Activated CD4-positive, alpha-beta T cell treated with anti-CD3 and anti-CD28 coated beads, Interleukin-2, amount 10 ng/mL, durations not matched to agents 24 days and 14 days (primary cell): ENCODE data around the gene KIFAP3. TPM values are rescaled to one million over a fixed set of nuclear protein-coding genes. Genes with fewer than 3 reads are reported as not detected.
"Not testable (repeated sequence)": the region's sequence is repeated elsewhere in the genome, so short reads cannot be mapped to it uniquely, and the experiment has no call there.

Source experiments
- DNase-seq: peaks from one replicate; pipeline ENCODE4 v3.0.0; 2022
- H3K27ac Mint-ChIP-seq: one replicate; pipeline ENCODE4 v1.8.0; 2022; ENCODE audit warnings: mild to moderate bottlenecking, mixed read lengths
- H3K27me3 Mint-ChIP-seq: one replicate; pipeline ENCODE4 v1.8.0; 2022; ENCODE audit warnings: mixed read lengths
- H3K36me3 Mint-ChIP-seq: one replicate; pipeline ENCODE4 v1.8.0; 2022; ENCODE audit warnings: low read depth, mild to moderate bottlenecking, mixed read lengths
- H3K4me1 Mint-ChIP-seq: one replicate; pipeline ENCODE4 v1.8.0; 2021; ENCODE audit warnings: mixed read lengths
- H3K4me3 Mint-ChIP-seq: one replicate; pipeline ENCODE4 v1.8.0; 2022; ENCODE audit warnings: mild to moderate bottlenecking, moderate library complexity, mixed read lengths
- H3K9me3 Mint-ChIP-seq: one replicate; pipeline ENCODE4 v1.8.0; 2021; ENCODE audit warnings: mixed read lengths
- intact Hi-C: fragments of 100-400 bp; cut with micrococcal nuclease; formaldehyde crosslinking; loops from one replicate; pipeline ENCODE4 v1.15.1; 2023
- total RNA-seq: library from RNA; stranded (reverse); gene quantifications from 2 replicates; pipeline ENCODE4 v1.2.3, GENCODE V29; 2022

Gene KIFAP3
- total RNA-seq, 1 donor from 2014 or later, result 12.8 TPM

DNA sequence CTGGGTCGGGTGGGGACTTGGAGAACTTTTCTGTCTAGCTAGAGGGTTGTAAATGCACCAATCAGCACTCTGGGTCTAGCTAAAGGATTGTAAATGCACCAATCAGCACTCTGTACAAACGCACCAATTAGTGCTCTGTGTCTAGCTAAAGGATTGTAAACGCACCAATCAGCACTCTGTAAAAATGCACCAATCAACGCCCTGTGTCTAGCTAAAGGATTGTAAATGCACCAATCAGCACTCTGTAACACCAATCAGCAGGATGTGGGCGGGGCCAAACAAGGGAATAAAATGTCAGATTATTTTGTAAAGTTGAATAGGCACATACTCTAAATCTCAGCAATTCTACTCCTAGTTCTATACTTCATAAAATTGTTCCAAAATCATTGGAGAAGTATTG, 2.5 kb upstream of the KIFAP3 start:
- H3K4me1 Mint-ChIP-seq, result peaks cover 28% of the 10 kb centered on the region

DNA sequence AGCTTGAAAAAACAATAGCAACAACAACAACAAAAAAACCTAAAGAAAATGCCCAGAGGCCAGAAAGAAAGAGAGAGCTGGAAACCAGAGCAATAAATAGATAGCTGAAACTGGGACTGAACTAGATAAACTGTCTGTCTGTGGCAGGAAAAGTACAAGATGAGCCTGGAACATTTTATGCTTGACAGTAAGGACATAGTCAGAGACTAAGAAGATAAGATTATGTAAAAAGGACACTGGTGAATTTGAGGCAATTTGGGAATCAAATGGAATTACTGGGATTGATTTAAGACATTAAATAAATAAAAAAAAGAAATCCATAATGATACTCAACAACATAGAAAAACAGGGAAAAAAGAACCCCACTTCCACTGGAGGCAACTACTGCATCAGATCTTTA, 1.7 kb upstream of the KIFAP3 start:
- Mint-ChIP-seq H3K4me3 (no peak overlapping the region), H3K36me3 (peaks cover 2% of the 10 kb centered on the region), H3K27me3 (peaks cover 2% of the 10 kb centered on the region), H3K27ac (no peak overlapping the region), H3K4me1 (peaks cover 30% of the 10 kb centered on the region), H3K9me3 (peaks cover 5% of the 10 kb centered on the region)
- no peak for DNase-seq
- intact Hi-C loops, result loop anchor here (10.0 kb wide), 2 partner anchors 381 to 591 kb away; partner anchors contain the start of gene SLC19A2

More for the DNA sequence above, 2.5 kb upstream of the KIFAP3 start:
- H3K27ac Mint-ChIP-seq, H3K27me3 Mint-ChIP-seq, H3K36me3 Mint-ChIP-seq, H3K4me3 Mint-ChIP-seq, H3K9me3 Mint-ChIP-seq: not testable (repeated sequence)
- intact Hi-C loops, result loop anchor here (10.0 kb wide), 2 partner anchors 382 to 592 kb away; partner anchors contain the start of gene SLC19A2
- peak; percentile 57 for DNase-seq

DNA sequence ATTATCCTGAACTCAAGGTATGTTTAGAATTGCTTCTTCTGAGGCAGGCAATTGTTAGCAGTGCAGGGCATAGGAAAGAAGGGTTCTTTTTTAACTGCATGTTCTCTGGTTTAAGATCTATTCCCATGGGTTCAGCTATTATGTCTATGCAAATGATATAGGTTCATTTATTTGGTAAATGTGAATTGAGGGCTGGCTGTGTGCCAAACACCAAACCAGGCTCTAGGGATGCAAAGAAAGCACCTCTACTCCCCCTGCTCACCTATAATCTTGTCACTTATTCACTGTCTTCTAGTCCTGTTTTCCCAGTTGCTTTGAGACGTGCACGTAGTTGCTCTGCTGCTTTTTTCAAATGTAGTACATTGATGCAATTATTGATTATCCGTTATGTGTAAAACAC, 691 bp upstream of the KIFAP3 start:
- H3K27ac Mint-ChIP-seq, result peak overlapping the region; percentile 93
- H3K27me3 Mint-ChIP-seq, result peaks cover 2% of the 10 kb centered on the region
- intact Hi-C loops, result loop anchor here (2.0 to 10.0 kb wide), 3 partner anchors 380 to 590 kb away; partner anchors contain the start of genes GORAB and SLC19A2
- H3K36me3 Mint-ChIP-seq, result peaks cover 4% of the 10 kb centered on the region
- peak; percentile 64 for DNase-seq
- H3K4me3 Mint-ChIP-seq, result peak overlapping the region; percentile 91
- peaks cover 35% of the 10 kb centered on the region for H3K4me1 Mint-ChIP-seq
- H3K9me3 Mint-ChIP-seq, result peaks cover 5% of the 10 kb centered on the region

DNA sequence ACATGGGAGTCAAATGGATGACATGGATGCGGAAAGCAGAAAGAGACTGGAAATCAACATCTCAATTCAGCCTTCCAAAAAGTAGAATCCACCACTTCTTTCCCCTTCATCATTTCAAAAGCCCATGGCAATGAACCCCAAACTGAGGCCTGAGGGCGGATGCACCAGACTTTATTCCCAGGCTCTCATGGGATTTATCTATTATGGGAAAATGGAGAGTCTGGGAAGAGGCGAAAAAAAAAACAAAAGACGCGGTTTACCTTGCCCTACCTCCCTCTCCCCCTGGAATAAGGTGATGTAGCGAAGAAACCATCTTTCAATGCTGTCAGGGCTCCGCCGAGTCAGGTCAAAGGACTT, 624 bp downstream of the KIFAP3 start:
- Mint-ChIP-seq H3K36me3 (peaks cover 10% of the 10 kb centered on the region), H3K27ac (peak overlapping the region; percentile 93), H3K4me1 (peaks cover 44% of the 10 kb centered on the region)

DNA sequence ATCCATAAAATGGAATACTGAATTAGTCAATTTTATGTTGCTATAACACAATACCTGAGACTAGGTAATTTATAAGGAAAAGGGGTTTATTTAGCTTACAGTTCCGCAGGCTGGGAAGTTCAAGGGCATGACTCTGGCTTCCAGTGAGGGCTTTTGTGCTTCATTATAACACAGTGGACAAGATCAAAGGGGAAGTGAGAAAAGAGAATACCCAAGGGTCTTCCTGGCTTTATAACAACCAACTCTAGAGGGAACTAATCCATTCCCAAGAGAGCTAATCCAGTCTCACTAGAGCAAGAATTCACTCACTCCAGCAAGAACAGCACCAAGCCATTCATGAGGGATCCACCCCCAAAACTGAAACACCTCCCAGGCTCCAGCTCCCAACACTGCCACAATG, 3.1 kb downstream of the KIFAP3 start:
- peak; percentile 57 for DNase-seq
- Mint-ChIP-seq H3K9me3 (no peaks in the 10 kb centered on the region), H3K36me3 (peaks cover 10% of the 10 kb centered on the region), H3K4me3 (no peak overlapping the region), H3K27ac (no peak overlapping the region), H3K27me3 (no peaks in the 10 kb centered on the region), H3K4me1 (peaks cover 61% of the 10 kb centered on the region)
- intact Hi-C loops, result loop anchor here (5.0 to 10.0 kb wide), 4 partner anchors 144 to 587 kb away; partner anchors contain the start of gene SLC19A2

More for the DNA sequence above, 624 bp downstream of the KIFAP3 start:
- H3K27me3 Mint-ChIP-seq, result no peaks in the 10 kb centered on the region
- H3K9me3 Mint-ChIP-seq, result peaks cover 5% of the 10 kb centered on the region
- DNase-seq, result no peak
- intact Hi-C loops, result loop anchor here (1.0 to 10.0 kb wide), 7 partner anchors 147 to 589 kb away; partner anchors contain the start of genes GORAB, SCYL3 and SLC19A2
- peak overlapping the region; percentile 91 for H3K4me3 Mint-ChIP-seq

DNA sequence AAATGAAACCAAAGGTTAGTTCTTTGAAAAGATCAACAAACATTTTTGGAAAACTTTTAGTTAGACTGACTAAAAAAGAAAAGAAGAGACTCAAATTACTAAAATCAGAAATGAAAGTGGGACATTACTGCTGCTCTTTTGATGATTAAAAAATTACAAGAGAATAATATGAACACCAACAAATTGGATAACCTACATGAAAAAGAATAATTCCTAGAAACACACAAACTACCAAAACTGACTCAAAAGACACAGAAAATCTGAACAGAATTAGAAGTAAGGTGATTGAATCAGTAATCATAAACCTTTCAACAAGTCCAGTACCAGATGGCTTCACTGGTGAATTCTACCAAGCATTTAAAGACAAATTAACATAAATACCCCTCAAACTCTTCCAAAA, 5.6 kb downstream of the KIFAP3 start:
- Mint-ChIP-seq H3K9me3 (no peaks in the 10 kb centered on the region), H3K27ac (peak overlapping the region; percentile 87), H3K27me3 (no peaks in the 10 kb centered on the region), H3K36me3 (peaks cover 12% of the 10 kb centered on the region), H3K4me3 (peak overlapping the region; percentile 85), H3K4me1 (peaks cover 46% of the 10 kb centered on the region)
- no peak for DNase-seq
- intact Hi-C loops, result no loop called here

DNA sequence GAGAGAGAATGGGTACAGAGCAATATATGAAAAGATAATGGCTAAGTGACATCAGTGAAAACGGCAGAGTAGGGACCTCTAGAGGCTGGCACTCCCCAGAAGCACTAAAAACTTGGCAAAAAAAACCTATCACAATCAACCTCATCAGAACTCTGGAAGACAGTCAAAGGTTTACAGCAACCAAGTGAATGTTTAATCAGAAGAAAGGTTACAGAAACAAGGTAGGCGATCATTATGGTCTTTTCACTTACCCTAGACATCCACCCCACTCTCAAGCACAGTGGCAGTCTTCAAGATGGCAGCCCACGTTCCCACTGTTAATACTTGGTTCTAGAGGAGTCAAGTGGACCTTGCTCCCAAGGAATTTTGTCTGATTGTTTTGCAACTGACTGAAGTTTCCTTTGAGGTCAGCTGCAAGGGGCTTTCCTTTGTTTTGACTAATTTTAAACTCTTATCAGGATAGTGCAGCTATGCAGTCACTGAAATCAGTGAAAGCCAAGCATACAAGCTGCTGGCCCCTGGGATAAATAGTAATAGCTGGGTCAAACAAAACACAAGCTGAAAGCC, 7.2 kb downstream of the KIFAP3 start:
- peaks cover 16% of the 10 kb centered on the region for H3K36me3 Mint-ChIP-seq
- intact Hi-C loops, result no loop called here
- H3K27ac Mint-ChIP-seq, result no peak overlapping the region
- no peaks in the 10 kb centered on the region for H3K27me3 Mint-ChIP-seq
- H3K9me3 Mint-ChIP-seq, result peaks cover 3% of the 10 kb centered on the region
- H3K4me3 Mint-ChIP-seq, result peak overlapping the region; percentile 85
- peaks cover 43% of the 10 kb centered on the region for H3K4me1 Mint-ChIP-seq
- DNase-seq, result no peak

DNA sequence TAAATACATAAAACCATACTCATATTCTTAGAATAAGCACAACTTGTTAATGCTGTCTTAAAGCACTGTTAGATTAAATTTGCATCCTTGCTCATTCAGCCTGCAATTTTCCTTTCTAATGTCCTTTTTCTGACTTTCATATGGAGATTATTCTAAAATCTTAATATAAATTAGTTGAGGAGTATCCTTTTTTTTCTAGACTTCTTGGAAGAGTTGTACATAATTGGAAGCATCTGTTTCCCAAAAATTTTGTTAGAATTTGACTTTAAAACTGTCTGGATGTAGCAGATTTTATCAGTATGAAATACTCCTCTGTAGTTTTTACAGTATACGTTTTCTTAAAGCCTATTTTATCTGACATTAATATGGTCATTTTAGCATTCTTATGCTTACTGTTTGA, 9.7 kb downstream of the KIFAP3 start:
- Mint-ChIP-seq H3K27me3 (no peaks in the 10 kb centered on the region), H3K36me3 (peaks cover 16% of the 10 kb centered on the region), H3K9me3 (peaks cover 13% of the 10 kb centered on the region), H3K4me1 (peaks cover 31% of the 10 kb centered on the region), H3K4me3 (no peak overlapping the region), H3K27ac (no peak overlapping the region)
- intact Hi-C loops, result no loop called here
- DNase-seq, result no peak

DNA sequence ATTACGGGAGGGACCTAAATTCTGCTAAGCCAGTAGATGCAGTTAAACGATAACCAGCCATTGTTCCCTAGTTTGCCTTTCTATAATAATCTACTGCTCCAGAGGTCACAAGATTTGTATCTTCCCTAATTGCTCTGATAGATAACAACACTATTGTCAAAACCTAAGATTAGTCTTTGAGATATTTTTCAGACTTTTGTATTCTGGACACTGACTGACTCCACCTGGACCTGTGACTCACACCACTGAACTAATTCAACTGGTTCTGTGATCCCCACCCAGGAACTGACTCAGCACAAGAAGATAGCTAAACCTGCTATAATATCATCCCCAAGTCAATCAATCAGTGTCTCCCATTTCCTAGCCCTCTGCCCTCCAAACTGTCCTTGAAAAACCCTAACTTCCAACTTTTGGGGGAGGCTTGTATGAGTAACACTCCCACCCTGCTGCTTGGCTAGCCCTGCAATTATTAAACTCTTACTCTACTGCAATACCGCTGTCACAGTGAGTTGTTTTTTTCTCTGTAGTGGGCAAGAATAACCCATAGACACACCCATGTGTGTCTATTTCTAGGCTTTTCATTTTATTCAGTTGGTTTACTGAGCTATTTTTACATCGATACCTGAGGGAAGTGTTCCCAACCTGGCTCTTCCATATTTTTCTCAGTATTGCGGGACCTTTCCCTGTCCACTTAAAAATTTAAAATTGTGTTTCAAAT, 11.2 kb downstream of the KIFAP3 start:
- H3K27ac Mint-ChIP-seq, result no peak overlapping the region
- H3K27me3 Mint-ChIP-seq, result no peaks in the 10 kb centered on the region
- H3K4me1 Mint-ChIP-seq, result peaks cover 23% of the 10 kb centered on the region
- H3K9me3 Mint-ChIP-seq, result peaks cover 17% of the 10 kb centered on the region
- no peak for DNase-seq
- H3K4me3 Mint-ChIP-seq, result no peak overlapping the region
- H3K36me3 Mint-ChIP-seq, result peaks cover 10% of the 10 kb centered on the region
- intact Hi-C loops, result no loop called here

DNA sequence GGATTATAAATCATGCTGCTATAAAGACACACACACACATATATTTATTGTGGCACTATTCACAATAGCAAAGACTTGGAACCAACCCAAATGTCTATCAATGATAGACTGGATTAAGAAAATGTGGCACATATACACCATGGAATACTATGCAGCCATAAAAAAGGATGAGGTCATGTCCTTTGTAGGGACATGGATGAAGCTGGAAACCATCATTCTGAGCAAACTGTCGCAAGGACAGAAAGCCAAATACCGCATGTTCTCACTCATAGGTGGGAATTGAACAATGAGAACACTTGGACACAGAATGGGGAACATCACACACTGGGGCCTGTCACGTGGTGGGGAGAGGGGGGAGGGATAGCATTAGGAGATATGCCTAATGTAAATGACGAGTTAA, 12.8 kb downstream of the KIFAP3 start:
- H3K4me3 Mint-ChIP-seq, H3K27me3 Mint-ChIP-seq, H3K27ac Mint-ChIP-seq, intact Hi-C loops, DNase-seq: not testable (repeated sequence)
- H3K4me1 Mint-ChIP-seq, result peaks cover 11% of the 10 kb centered on the region
- H3K9me3 Mint-ChIP-seq, result peaks cover 17% of the 10 kb centered on the region
- H3K36me3 Mint-ChIP-seq, result peaks cover 10% of the 10 kb centered on the region

DNA sequence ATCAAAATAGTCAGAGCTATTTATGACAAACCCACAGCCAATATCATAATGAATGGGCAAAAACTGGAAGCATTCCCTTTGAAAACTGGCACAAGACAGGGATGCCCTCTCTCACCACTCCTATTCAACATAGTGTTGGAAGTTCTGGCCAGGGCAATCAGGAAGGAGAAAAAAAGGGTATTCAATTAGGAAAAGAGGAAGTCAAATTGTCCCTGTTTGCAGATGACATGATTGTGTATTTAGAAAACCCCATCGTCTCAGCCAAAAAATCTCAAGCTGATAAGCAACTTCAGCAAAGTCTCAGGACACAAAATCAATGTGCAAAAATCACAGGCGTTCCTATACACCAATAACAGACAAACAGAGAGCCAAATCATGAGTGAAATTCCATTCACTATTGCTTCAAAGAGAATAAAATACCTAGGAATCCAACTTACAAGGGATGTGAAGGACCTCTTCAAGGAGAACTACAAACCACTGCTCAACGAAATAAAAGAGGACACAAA, 14.4 kb downstream of the KIFAP3 start:
- H3K27me3 Mint-ChIP-seq, H3K27ac Mint-ChIP-seq, H3K4me3 Mint-ChIP-seq, intact Hi-C loops, DNase-seq, H3K4me1 Mint-ChIP-seq: not testable (repeated sequence)
- Mint-ChIP-seq H3K36me3 (peaks cover 12% of the 10 kb centered on the region), H3K9me3 (peaks cover 17% of the 10 kb centered on the region)

DNA sequence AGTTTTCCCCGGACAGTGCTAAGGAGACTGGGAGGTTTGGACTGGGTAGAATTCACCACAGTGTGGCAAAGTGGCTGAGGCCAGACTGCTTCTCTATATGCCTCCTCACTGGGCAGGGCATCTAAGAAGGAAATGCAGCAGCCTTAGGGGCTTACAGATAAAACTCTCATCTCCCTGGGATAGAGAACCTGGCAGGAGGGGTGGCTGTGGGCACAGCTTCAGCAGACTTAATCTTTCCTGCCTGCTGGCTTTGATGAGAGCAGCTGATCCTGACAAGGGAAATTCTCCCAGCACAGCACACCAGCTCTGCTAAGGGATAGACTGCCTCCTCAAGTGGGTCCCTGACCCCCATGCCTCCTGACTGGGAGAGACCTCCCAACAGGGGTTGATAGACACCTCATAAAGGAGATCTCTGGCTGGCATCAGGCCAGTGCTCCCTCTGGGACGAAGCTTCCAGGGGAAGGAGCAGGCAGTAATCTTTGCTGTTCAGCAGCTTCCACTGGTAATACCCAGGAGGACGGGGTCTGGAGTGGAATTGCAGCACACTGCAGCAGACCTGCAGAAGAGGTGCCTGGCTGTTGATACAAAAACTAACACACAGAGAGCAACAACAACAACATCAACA, 25.2 kb downstream of the KIFAP3 start:
- Mint-ChIP-seq H3K36me3 (peaks cover 46% of the 10 kb centered on the region), H3K27me3 (no peaks in the 10 kb centered on the region), H3K27ac (no peak overlapping the region), H3K4me1 (peaks cover 3% of the 10 kb centered on the region), H3K9me3 (peaks cover 5% of the 10 kb centered on the region), H3K4me3 (no peak overlapping the region)
- DNase-seq, result no peak
- intact Hi-C loops, result no loop called here

DNA sequence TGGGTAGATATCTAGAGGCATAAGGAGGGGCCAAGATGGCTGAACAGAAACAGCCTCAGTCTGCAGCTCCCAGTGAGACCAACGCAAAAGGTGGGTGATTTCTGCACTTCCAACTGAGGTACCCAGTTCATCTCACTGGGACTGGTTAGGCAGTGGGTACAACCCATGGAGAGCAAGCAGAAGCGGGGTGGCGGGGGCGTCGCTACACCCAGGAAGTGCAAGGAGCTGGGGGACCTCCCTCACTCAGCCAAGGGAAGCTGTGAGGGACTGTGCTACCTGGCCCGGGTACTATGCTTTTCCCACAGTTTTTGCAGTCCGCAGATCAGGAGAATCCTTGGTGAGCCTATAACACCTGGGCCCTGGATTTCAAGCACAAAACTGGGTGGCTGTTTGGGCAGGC, 26.0 kb downstream of the KIFAP3 start:
- DNase-seq, result no peak
- H3K4me3 Mint-ChIP-seq, result no peak overlapping the region
- intact Hi-C loops, result no loop called here
- peaks cover 3% of the 10 kb centered on the region for H3K4me1 Mint-ChIP-seq
- no peak overlapping the region for H3K27ac Mint-ChIP-seq
- no peaks in the 10 kb centered on the region for H3K27me3 Mint-ChIP-seq
- H3K9me3 Mint-ChIP-seq, result no peaks in the 10 kb centered on the region
- peaks cover 39% of the 10 kb centered on the region for H3K36me3 Mint-ChIP-seq

DNA sequence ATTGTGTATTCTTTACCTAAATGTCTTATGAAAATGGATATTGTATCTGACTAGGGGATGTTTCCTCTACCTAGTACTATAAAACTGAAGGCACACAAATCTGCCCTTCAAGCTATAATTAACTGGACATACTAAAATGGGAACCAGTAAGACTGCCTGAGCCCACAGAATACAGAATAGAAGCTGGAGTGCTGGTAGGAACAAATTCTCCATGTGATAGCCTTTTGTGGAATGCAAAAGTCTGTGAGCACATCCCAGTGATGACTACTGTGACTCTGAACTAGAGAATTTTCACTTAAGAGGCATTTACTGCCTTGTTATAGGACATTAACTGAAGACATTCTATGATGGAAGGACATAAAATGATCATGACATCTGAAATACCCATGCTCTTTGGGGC, 30.3 kb downstream of the KIFAP3 start:
- H3K36me3 Mint-ChIP-seq, result peaks cover 16% of the 10 kb centered on the region
- no peak overlapping the region for H3K4me3 Mint-ChIP-seq
- no peaks in the 10 kb centered on the region for H3K4me1 Mint-ChIP-seq
- no peak for DNase-seq
- no peaks in the 10 kb centered on the region for H3K27me3 Mint-ChIP-seq
- no peak overlapping the region for H3K27ac Mint-ChIP-seq
- no peaks in the 10 kb centered on the region for H3K9me3 Mint-ChIP-seq
- intact Hi-C loops, result no loop called here
